OCI-LY3 (cell line): Measurements from ENCODE around the gene HCN1.

Source experiments
- CTCF ChIP-seq: fragments of 200-600, 300-600 bp; sonication (generic); IDR thresholded peaks from 2 replicates; pipeline ENCODE4 v1.5.1; 2014; ENCODE audit warnings: antibody characterized with exemption, low read length, low read depth
- EZH2phosphoT487 ChIP-seq: fragments of 200-600 bp; shearing (Covaris generic); IDR thresholded peaks from 2 replicates; pipeline ENCODE4 v1.6.1; 2018; ENCODE audit warnings: antibody characterized with exemption, mixed run types, low read depth

- TF ChIP-seq CTCF, result no peak
- TF ChIP-seq EZH2phosphoT487, result no peak
Measured at GRCh38 chr5:45507178-45507577, 189.0 kb downstream of the HCN1 start.
